NT2/D1 (cell line): ENCODE data around the gene ZFAND5.

Experiments
- YY1 ChIP-seq: IDR thresholded peaks from 2 replicates; pipeline ENCODE4 v1.6.1; 2011; ENCODE audit not compliant: insufficient read length, insufficient read depth
- ZNF274 ChIP-seq: IDR thresholded peaks from 2 replicates; pipeline ENCODE4 v1.6.1; 2011; ENCODE audit warnings: mild to moderate bottlenecking, low read depth, low read length

GRCh38 chr9:72383978-72384709 lies 19.1 kb upstream of the ZFAND5 start:
- TF ChIP-seq YY1 (no peak), ZNF274 (no peak)
